ENCODE measurements around the gene ZNF830. TPM values are rescaled to one million over a fixed set of nuclear protein-coding genes. Genes with fewer than 3 reads are reported as not detected.

ZNF830 gene
- total and polyA plus RNA-seq, 2 of the 13 experiments (the other 11 are each of a cell fraction or from before 2014, with no cell fraction given) = 6.1 to 19.0 TPM

DNA sequence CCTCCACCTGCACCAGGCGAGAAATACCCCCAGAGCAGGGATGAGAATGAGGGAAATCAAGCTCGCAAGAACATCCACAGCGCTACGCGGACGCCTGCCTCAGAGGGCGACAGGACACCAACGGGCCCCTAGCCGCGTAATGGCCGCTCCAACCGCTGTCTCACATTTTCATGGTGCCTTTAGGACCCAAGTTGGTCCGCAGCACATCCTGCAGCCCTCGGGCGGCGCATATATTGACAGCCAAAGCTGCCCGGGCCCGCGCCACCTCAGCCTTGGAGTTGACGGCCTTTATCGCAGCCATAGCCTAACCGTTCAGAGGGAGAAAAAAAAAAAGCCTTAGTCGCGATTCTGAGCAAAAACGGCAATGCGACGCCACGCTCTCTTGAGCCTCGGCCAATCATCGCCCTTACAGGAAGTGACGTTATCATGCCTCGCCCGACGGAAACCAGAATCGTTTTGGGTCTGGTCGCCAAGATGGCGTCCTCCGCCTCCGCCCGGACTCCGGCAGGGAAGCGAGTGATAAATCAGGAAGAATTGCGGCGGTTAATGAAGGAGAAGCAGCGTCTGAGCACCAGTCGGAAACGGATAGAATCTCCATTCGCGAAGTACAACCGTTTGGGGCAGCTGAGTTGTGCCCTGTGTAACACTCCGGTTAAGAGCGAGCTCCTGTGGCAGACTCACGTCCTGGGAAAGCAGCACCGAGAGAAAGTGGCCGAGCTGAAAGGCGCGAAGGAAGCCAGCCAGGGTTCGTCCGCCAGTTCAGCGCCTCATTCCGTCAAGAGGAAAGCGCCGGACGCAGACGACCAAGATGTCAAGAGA, at the start of gene ZNF830, which contains the start of gene CCT6B (continued):
- no peak for TF ChIP-seq GMEB2 (CRISPR knock-in tag; IDR thresholded peaks at IDR 0.05; ENCODE audit: low read depth)
- TF ChIP-seq HNRNPL (IDR thresholded peaks at IDR 0.05; ENCODE audit: low read depth, low read length) = peak; percentile 56; the same call in 1 of the 2 replicates
- TF ChIP-seq HDAC1 (CRISPR knock-in tag; IDR thresholded peaks at IDR 0.05) = peak; percentile 96
- TF ChIP-seq RFXANK (CRISPR knock-in tag; IDR thresholded peaks at IDR 0.05) = no peak
- TF ChIP-seq ARNTL (CRISPR knock-in tag; IDR thresholded peaks at IDR 0.05) = 0 out of 2 replicates have a peak, but pooled peaks have one; percentile 34
- TF ChIP-seq ZNF773 (CRISPR knock-in tag; IDR thresholded peaks at IDR 0.05; ENCODE audit: borderline replicate concordance) = no peak
- TF ChIP-seq, protein P1, sequence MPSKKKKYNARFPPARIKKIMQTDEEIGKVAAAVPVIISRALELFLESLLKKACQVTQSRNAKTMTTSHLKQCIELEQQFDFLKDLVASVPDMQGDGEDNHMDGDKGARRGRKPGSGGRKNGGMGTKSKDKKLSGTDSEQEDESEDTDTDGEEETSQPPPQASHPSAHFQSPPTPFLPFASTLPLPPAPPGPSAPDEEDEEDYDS (CRISPR knock-in tag; IDR thresholded peaks at IDR 0.05) = peak; percentile 70; the same call in 1 of the 2 replicates
- no peak for TF ChIP-seq MED13 (CRISPR knock-in tag; IDR thresholded peaks at IDR 0.05)
- no peak for TF ChIP-seq MAFK (conservative IDR thresholded peaks at IDR 0.05 in 1 of 2, IDR thresholded peaks at IDR 0.05 in 1 of 2; ENCODE audit: low read length in 2 of 2)
- TF ChIP-seq MBD4 (IDR thresholded peaks at IDR 0.05; ENCODE audit: borderline replicate concordance, low read length) = no peak
- TF ChIP-seq, protein P2, sequence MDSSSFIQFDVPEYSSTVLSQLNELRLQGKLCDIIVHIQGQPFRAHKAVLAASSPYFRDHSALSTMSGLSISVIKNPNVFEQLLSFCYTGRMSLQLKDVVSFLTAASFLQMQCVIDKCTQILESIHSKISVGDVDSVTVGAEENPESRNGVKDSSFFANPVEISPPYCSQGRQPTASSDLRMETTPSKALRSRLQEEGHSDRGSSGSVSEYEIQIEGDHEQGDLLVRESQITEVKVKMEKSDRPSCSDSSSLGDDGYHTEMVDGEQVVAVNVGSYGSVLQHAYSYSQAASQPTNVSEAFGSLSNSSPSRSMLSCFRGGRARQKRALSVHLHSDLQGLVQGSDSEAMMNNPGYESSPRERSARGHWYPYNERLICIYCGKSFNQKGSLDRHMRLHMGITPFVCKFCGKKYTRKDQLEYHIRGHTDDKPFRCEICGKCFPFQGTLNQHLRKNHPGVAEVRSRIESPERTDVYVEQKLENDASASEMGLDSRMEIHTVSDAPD (CRISPR knock-in tag; IDR thresholded peaks at IDR 0.05) = no peak
- 0 out of 2 replicates have a peak, but pooled peaks have one; percentile 17 for TF ChIP-seq DNMT3B (CRISPR knock-in tag; conservative IDR thresholded peaks at IDR 0.05)
- TF ChIP-seq ATAD3A (CRISPR knock-in tag; IDR thresholded peaks at IDR 0.05) = no peak
- TF ChIP-seq GPN1 (CRISPR knock-in tag; IDR thresholded peaks at IDR 0.05; ENCODE audit: borderline replicate concordance) = no peak
- no peak for TF ChIP-seq NR2C2 (CRISPR knock-in tag; IDR thresholded peaks at IDR 0.05; ENCODE audit: borderline replicate concordance)
- TF ChIP-seq TCF7L2 (IDR thresholded peaks at IDR 0.05; ENCODE audit: low read depth, low read length) = no peak
- no peak for TF ChIP-seq SMARCE1 (IDR thresholded peaks at IDR 0.05; ENCODE audit: borderline replicate concordance)
- TF ChIP-seq ZNF615 (CRISPR knock-in tag; IDR thresholded peaks at IDR 0.05; ENCODE audit: borderline replicate concordance) = no peak
- peak; percentile 46; the same call in 1 of the 2 replicates for TF ChIP-seq ZNF782 (CRISPR knock-in tag; IDR thresholded peaks at IDR 0.05; ENCODE audit: borderline replicate concordance)
- no peak for TF ChIP-seq RXRA (CRISPR knock-in tag; IDR thresholded peaks at IDR 0.05)
- no peak for TF ChIP-seq CC2D1A (CRISPR knock-in tag; IDR thresholded peaks at IDR 0.05)
- TF ChIP-seq NFKB2 (CRISPR knock-in tag; IDR thresholded peaks at IDR 0.05; ENCODE audit: borderline replicate concordance) = peak; percentile 78; the same call in 1 of the 2 replicates
- TF ChIP-seq FOXK2 (IDR thresholded peaks at IDR 0.05) = no peak
- TF ChIP-seq EZH2 (conservative IDR thresholded peaks at IDR 0.05; ENCODE audit: low read depth, low read length) = no peak
- no peak for TF ChIP-seq RBM39 (IDR thresholded peaks at IDR 0.05; ENCODE audit: low read depth, low read length, poor library complexity, severe bottlenecking)
- TF ChIP-seq, protein P3, sequence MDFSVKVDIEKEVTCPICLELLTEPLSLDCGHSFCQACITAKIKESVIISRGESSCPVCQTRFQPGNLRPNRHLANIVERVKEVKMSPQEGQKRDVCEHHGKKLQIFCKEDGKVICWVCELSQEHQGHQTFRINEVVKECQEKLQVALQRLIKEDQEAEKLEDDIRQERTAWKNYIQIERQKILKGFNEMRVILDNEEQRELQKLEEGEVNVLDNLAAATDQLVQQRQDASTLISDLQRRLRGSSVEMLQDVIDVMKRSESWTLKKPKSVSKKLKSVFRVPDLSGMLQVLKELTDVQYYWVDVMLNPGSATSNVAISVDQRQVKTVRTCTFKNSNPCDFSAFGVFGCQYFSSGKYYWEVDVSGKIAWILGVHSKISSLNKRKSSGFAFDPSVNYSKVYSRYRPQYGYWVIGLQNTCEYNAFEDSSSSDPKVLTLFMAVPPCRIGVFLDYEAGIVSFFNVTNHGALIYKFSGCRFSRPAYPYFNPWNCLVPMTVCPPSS (IDR thresholded peaks at IDR 0.05) = no peak
- no peak for TF ChIP-seq HDAC6 (IDR thresholded peaks at IDR 0.05; ENCODE audit: low read depth, low read length)
